Effector CD4-positive, alpha-beta T cell (primary cell): Measurements from ENCODE around the gene FLOT1.
"Not testable (repeated sequence)": the region's sequence is repeated elsewhere in the genome, so short reads cannot be mapped to it uniquely, and the experiment has no call there.

Experiments
- DNase-seq: peaks from one replicate; pipeline ENCODE4 v3.0.0-alpha.2; 2020

The FLOT1 gene

GRCh38 chr6:30744054-30744805 is 1.7 kb upstream of the FLOT1 start, which contains the start of gene IER3:
Gene IER3, minus strand, starts transcription at chr6:30744547. Its CDS starts 29 bp downstream, at chr6:30744518.
- peak; percentile 54 for DNase-seq

DNA sequence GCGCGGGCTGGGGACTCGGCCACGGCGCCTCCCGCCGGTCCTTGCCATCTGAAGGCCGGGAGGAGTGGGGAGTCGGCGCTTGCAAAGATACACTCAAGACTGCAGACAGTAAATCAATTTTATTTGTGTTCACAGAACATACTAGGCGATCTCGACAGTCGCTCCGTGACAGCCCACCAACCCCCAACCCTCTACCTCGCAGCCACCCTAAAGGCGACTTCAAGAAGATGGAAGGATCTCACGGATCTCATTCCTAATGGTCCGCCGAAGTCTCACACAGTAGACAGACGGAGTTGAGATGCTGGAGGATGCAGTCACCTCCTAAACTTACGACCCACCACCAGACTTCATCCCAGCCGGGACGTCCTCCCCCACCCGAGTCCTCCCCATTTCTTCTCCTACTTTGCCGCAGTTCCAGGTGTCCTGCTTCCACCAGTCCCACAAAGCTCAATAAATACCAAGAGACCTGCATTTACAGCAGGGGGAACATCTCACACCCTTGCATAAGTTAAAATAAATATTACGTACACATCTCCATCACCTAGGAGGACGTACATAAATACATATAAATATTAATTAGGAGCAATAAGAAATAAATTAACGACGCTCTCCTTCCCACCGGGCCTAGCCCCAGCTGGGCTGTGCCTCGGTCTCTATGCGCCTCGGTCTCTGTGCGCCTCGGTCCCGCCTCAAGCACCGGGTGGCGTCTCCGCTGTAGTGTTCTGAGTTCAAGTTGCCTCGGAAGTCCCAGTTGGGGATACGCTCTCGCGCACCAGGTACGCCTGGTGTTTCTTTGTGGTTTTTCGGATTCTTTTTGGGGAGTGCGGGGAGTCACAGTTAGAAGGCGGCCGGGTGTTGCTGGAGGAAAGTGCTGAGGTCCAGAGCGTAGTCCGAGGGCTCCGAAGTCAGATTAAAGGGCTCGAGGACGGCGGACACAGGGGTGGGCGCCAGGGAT is 889 bp upstream of the FLOT1 start:
- DNase-seq: no peak

GRCh38 chr6:30741789-30742315 is 635 bp downstream of the FLOT1 start:
- DNase-seq: no peak

- DNase-seq: no peak
Observed at GRCh38 chr6:30741063-30741779, 1.3 kb downstream of the FLOT1 start.

DNA sequence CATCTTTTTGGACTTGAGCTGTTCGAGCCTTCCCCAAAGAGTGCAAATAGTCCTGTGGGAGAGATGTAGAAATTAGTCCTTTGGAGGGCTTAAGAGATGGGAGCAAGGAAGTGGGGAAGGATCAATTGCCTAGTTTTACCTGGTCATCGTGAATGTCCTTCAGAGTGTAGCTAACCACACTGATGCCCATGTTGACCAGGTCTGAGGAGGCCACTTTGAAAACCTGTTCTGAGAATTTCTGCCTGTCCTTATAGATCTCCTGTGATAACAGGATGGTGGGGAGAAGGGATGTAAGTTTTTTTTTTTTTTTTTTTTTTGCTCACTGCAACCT is 2.0 kb downstream of the FLOT1 start:
- DNase-seq: no peak

DNA sequence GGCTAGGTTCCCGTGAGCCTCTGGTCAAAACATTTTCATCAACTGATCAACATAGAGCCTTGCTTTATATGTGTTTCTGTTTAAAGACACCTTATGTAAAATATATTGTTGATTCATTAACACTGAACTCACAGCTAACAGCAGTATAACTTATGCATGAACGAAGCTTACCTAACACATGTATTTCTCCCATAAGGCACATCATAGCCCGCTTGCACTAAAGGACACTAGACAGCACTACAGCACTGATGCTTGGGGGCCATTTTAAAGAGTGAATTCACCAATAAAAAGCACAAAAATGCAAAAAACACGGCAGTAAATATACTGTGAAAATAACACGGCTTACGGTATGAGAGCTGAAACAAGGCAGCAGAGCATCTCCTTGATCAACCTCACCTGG is 4.0 kb downstream of the FLOT1 start:
- DNase-seq: no peak

- DNase-seq: no peak
Observed at GRCh38 chr6:30735668-30736314, 6.7 kb downstream of the FLOT1 start.

DNA sequence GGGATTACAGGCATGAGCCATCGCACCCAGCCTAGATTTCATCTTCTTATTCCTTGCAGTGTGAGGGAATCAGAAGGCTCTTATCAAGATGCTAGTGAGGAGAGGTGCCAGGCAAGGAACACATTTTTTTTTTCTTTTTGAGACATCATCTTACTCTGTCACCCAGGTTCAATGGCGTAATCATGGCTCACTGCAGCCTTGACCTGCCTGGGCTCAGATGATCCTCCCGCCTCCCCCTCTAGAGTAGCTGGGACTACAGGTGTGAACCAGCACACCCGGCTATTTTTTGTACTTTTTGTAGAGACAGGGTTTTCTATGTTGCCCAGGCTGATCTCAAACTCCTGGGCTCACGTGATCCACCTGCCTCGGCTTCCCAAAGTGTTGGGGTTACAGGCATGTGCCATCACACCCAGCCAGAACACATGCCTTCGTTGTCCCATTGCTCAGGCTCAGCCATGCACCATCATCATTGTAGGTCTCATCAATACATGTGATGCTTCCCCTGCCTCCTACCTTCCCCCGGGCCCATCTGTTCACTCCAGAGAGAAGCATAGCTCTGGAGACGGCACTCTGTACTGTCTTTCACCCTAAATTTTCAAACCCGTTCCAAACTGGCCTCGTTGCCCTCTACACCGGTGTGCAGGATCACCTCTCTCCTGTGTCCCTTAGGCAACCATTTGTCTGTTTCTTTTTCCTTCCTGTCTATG is 10.1 kb downstream of the FLOT1 start:
- no peak for DNase-seq

- peak; percentile 77 for DNase-seq
Observed at GRCh38 chr6:30730601-30731435, 11.7 kb downstream of the FLOT1 start.

- DNase-seq: no peak
Observed at GRCh38 chr6:30727920-30728553, 14.4 kb downstream of the FLOT1 start.

DNA sequence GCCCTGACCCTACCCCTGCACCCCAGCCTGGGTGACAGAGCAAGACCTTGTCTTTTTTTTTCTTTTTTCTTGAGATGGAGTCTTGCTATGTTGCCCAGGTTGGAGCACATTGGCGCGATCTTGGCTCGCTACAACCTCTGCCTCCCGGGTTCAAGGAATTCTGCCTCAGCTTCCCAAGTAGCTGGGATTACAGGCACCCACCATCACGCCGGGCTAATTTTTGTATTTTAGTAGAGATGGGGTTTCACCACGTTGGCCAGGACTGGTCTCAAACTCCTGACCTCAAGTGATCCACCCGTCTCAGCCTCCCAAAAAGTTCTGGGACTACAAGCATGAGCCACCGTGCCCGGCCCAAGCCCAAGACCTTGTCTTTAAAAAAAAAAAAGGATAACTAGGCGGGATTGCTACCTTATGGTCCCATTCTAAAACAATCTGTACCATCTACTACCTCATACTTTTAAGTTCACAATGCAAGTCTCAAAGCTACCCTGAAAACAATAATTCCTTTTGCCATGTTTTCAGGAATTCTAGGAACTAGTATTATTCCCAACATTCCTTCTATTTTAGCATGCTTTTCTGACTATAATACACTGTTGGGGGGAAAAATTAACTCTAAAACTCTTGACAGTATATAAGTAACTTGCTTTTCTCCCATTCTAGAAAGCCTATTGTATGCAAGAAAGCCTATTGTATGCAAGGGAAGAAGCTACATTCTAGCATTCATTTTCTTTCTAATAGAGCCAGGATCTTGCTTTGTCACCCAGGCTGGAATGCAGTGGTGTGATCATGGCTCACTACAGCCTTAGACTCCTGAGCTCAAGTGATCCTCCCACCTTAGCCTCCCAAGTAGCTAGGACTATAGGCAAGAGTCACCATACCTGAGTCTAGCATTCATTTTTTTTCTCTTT is 15.7 kb downstream of the FLOT1 start:
- no peak for DNase-seq

- no peak for DNase-seq
Observed at GRCh38 chr6:30725713-30726505, 16.6 kb downstream of the FLOT1 start.

DNA sequence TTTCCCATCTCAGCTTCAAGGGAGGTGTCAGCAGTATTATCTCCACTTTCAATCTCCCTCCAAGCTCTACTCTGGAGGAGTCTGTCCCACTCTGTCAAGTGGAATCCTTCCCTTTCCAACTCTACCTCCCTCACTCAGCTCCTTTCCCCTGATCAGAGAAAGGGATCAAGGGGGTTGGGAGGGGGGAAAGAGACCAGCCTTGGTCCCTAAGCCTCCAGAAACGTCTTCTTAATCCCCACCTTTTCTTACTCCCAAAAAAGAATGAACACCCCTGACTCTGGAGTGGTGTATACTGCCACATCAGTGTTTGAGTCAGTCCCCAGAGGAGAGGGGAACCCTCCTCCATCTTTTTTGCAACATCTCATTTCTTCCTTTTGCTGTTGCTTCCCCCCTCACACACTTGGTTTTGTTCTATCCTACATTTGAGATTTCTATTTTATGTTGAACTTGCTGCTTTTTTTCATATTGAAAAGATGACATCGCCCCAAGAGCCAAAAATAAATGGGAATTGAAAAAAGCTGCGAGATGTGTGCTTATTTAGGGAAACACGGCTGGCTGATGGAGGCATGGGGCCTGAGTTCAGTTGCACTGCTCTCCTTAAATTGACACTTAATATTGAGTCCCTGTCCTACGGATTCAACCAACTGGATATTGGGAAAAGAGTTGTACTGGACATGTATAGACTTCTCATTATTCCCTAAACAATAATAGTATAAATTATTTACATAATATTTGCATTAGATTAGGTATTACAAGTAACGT is 17.4 kb downstream of the FLOT1 start:
- no peak for DNase-seq

- DNase-seq: not testable (repeated sequence)
Observed at GRCh38 chr6:30723843-30724741, 18.4 kb downstream of the FLOT1 start.

GRCh38 chr6:30723159-30723842 is 19.2 kb downstream of the FLOT1 start:
- not testable (repeated sequence) for DNase-seq
